Dendritic cell treated with granulocyte-macrophage colony-stimulating factor and Interleukin-4, amounts not matched to agents 40 ng/mL and 50 ng/mL, for 4 days (primary cell): ENCODE data around the gene ITGB1BP2.
"Not testable (repeated sequence)": the region's sequence is repeated elsewhere in the genome, so short reads cannot be mapped to it uniquely, and the experiment has no call there.

ENCODE experiments used
- H3K27ac Mint-ChIP-seq: one replicate; pipeline ENCODE4 v1.8.0; 2022; ENCODE audit warnings: mild to moderate bottlenecking, mixed read lengths
- H3K27me3 Mint-ChIP-seq: one replicate; pipeline ENCODE4 v1.8.0; 2022; ENCODE audit warnings: mild to moderate bottlenecking, mixed read lengths
- H3K36me3 Mint-ChIP-seq: one replicate; pipeline ENCODE4 v1.8.0; 2022; ENCODE audit warnings: low read depth, mixed read lengths
- H3K4me1 Mint-ChIP-seq: one replicate; pipeline ENCODE4 v1.8.0; 2022; ENCODE audit warnings: low read depth, mixed read lengths
- H3K4me3 Mint-ChIP-seq: one replicate; pipeline ENCODE4 v1.8.0; 2022; ENCODE audit warnings: mild to moderate bottlenecking, moderate library complexity, mixed read lengths
- H3K9me3 Mint-ChIP-seq: one replicate; pipeline ENCODE4 v1.8.0; 2022; ENCODE audit warnings: mixed read lengths
- intact Hi-C: fragments of 100-400 bp; cut with micrococcal nuclease; formaldehyde crosslinking; loops from one replicate; pipeline ENCODE4 v1.15.0; 2022

The ITGB1BP2 gene

DNA sequence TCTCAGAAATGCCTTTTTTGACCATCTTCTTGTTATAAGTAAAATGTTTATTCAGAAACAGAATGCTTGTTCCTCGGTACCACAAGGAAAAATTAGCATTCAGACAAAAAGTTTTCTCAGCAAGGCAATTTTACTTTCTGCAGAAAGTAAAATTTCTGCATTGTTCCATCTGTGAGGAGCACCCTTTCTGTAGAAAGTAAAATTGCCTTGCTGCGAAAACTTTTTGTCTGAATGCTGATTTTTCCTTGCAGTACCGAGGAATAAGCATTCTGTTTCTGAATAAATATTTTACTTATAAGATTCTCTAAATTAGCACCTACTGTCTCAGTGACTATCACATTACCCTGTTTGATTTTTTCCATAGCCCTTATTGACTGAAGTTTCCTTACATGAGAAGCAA, 24.8 kb downstream of the ITGB1BP2 start:
- Mint-ChIP-seq H3K4me1 (peaks cover 5% of the 10 kb centered on the region), H3K27me3 (no peaks in the 10 kb centered on the region), H3K36me3 (peaks cover 8% of the 10 kb centered on the region), H3K27ac (no peak overlapping the region), H3K4me3 (no peak overlapping the region), H3K9me3 (peaks cover 5% of the 10 kb centered on the region)
- intact Hi-C loops = no loop called here

DNA sequence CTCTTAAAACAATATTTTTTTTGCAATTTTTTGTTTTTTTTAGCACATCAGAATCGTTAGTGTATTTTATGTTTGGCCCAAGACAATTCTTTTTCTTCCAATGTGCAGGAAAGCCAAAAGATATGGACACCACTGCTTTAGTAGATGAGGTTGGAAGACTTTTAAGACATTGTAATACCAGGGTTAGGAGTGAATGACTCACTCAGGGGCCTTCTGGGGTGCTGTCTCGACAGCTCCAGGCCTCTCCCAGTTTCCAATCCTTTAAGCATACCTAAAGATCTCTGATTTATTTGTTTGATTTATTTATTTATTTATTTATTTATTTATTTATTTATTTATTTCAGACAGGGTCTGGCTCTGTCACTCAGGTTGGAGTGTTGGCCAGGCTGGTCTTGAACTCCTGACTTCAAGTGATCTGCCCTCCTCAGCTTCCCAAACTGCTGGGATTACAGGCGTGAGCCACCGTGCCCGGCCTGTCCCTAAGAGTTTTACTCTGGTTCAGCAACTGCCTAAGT, 47.7 kb downstream of the ITGB1BP2 start:
- H3K4me3 Mint-ChIP-seq, H3K27ac Mint-ChIP-seq, intact Hi-C loops, H3K36me3 Mint-ChIP-seq, H3K27me3 Mint-ChIP-seq, H3K9me3 Mint-ChIP-seq, H3K4me1 Mint-ChIP-seq: not testable (repeated sequence)

DNA sequence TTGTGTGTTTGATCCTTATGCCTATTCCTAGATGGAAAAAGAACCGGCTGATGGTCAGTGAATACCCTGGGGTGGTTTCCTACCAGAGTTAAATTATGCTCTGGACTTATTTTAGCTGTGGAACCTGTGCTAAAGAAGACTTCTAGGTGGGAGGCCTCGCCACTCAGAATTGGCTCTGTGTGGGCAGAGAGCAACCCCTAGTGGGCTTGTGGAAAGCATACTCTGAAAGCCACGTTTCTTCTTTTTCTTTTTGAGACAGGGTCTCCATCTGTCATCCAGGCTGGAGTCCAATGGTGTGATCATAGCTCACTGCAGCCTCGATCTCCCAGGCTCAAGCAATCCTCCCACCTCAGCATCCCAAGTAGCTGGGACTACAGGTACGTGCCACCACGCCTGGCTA, 48.3 kb downstream of the ITGB1BP2 start:
- H3K4me1 Mint-ChIP-seq, H3K36me3 Mint-ChIP-seq, H3K9me3 Mint-ChIP-seq, H3K27me3 Mint-ChIP-seq, H3K27ac Mint-ChIP-seq, H3K4me3 Mint-ChIP-seq, intact Hi-C loops: not testable (repeated sequence)

DNA sequence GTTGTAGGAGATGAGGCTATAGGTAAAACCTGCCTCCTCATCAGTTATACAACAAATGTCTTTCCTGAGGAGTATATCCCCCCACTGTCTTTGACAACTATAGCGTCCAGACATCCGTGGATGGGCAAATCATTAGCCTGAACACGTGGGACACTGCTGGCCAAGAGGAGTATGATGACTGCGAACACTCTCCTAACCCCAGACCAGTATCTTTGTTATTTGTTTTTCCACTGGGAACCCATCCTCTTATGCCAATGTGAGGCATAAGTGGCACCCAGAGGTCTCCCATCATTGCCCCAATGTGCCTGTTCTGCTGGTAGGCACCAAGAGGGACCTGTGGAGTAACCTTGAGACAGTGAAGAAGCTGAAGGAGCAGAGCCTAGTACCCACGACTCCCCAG, 50.9 kb downstream of the ITGB1BP2 start:
- H3K27me3 Mint-ChIP-seq, H3K9me3 Mint-ChIP-seq, H3K4me1 Mint-ChIP-seq, H3K36me3 Mint-ChIP-seq, H3K4me3 Mint-ChIP-seq, H3K27ac Mint-ChIP-seq, intact Hi-C loops: not testable (repeated sequence)
